KBM-7 (cell line): ENCODE results near the gene CDK4.
A peak's percentile ranks its signal among the peaks of the same experiment; 100 is the strongest.

Experiments used
- DNase-seq: peaks from one replicate; pipeline ENCODE4 v3.0.0-alpha.2; 2015
- in situ Hi-C: fragments of 300-500 bp; cut with MboI; formaldehyde crosslinking; loops from 2 replicates; pipeline ENCODE4 v1.14.3; 2020; ENCODE audit warnings: low sequenced_read_pairs, low pct_unique_long_range_greater_than_20kb, mixed read lengths

Gene CDK4

GRCh38 chr12:57759360-57759980 is 7.4 kb upstream of the CDK4 start:
- in situ Hi-C loops: no loop called here
- peak; percentile 34 for DNase-seq

- no peak for DNase-seq
- in situ Hi-C loops: no loop called here
Measured at GRCh38 chr12:57758552-57759359, 6.6 kb upstream of the CDK4 start.

- in situ Hi-C loops: no loop called here
- no peak for DNase-seq
Measured at GRCh38 chr12:57757771-57758170, 5.7 kb upstream of the CDK4 start.

- in situ Hi-C loops: no loop called here
Measured at GRCh38 chr12:57756406-57757341, 4.6 kb upstream of the CDK4 start.

GRCh38 chr12:57755454-57756372 is 3.6 kb upstream of the CDK4 start:
- in situ Hi-C loops: no loop called here
- DNase-seq: no peak

More at GRCh38 chr12:57756406-57757341, 4.6 kb upstream of the CDK4 start:
- peak; percentile 79 for DNase-seq

- in situ Hi-C loops: no loop called here
- DNase-seq: no peak
Measured at GRCh38 chr12:57755194-57755453, 3.0 kb upstream of the CDK4 start.

- in situ Hi-C loops: no loop called here
- DNase-seq: peak; percentile 53
Measured at GRCh38 chr12:57754411-57755193, 2.5 kb upstream of the CDK4 start, which contains the start of gene MARCHF9. Gene MARCHF9 (plus strand): TSS chr12:57755103. CDS start chr12:57755529, 426 bp downstream.

- in situ Hi-C loops: no loop called here
- no peak for DNase-seq
Measured at GRCh38 chr12:57753756-57754337, 1.7 kb upstream of the CDK4 start.

GRCh38 chr12:57752668-57753000 is 524 bp upstream of the CDK4 start:
- in situ Hi-C loops: no loop called here

GRCh38 chr12:57751432-57751787 is 700 bp downstream of the CDK4 start:
- no peak for DNase-seq
- in situ Hi-C loops: no loop called here

More at GRCh38 chr12:57752668-57753000, 524 bp upstream of the CDK4 start:
- DNase-seq: no peak

GRCh38 chr12:57750561-57751431 is 1.3 kb downstream of the CDK4 start:
- DNase-seq: no peak
- in situ Hi-C loops: no loop called here

GRCh38 chr12:57749061-57749460 is 3.0 kb downstream of the CDK4 start:
- in situ Hi-C loops: no loop called here
- DNase-seq: no peak

GRCh38 chr12:57746025-57746424 is 6.1 kb downstream of the CDK4 start:
- DNase-seq: no peak
- in situ Hi-C loops: no loop called here

GRCh38 chr12:57745485-57745881 is 6.6 kb downstream of the CDK4 start:
- no peak for DNase-seq
- in situ Hi-C loops: no loop called here

- in situ Hi-C loops: no loop called here
- DNase-seq: peak; percentile 98
Measured at GRCh38 chr12:57744777-57745484, 7.2 kb downstream of the CDK4 start, which contains the start of gene TSPAN31. Gene TSPAN31 (plus strand): TSS chr12:57745039. CDS start chr12:57745155, 116 bp downstream.

GRCh38 chr12:57744194-57744776 is 7.8 kb downstream of the CDK4 start:
- DNase-seq: no peak
- in situ Hi-C loops: no loop called here
